GM12878 (cell line): ENCODE measurements around the gene IQGAP2. TPM values are rescaled to one million over a fixed set of nuclear protein-coding genes. Genes with fewer than 3 reads are reported as not detected.

Experiments
- CEBPB ChIP-seq, 2 experiments: fragments of 150-350 bp in 1 of 2; IDR thresholded peaks; 2 replicates each; pipeline ENCODE4 v1.6.1; 2012 to 2014; ENCODE audit warnings: low read depth in 2 of 2, low read length in 2 of 2, borderline replicate concordance in 1 of 2, inconsistent platforms in 1 of 2
- CUX1 ChIP-seq: IDR thresholded peaks from 2 replicates; pipeline ENCODE4 v1.6.1; 2012; ENCODE audit warnings: improper control_type of control experiment, low read depth, low read length; ENCODE audit not compliant: insufficient replicate concordance
- DPF2 ChIP-seq: fragments of 450-650 bp; IDR thresholded peaks from 2 replicates; pipeline ENCODE4 v1.6.1; 2017; ENCODE audit warnings: mild to moderate bottlenecking
- EGR1 ChIP-seq, 2 experiments: IDR thresholded peaks; 1 replicate in 1 of 2; 2 replicates in 1 of 2; pipeline ENCODE4 v1.6.1; 2011 to 2012; ENCODE audit warnings: low read depth in 2 of 2, low read length in 2 of 2, borderline replicate concordance in 1 of 2, mild to moderate bottlenecking in 1 of 2, moderate library complexity in 1 of 2
- EZH2 ChIP-seq: IDR thresholded peaks from 2 replicates; pipeline ENCODE4 v1.6.1; 2012; ENCODE audit warnings: low read depth, mild to moderate bottlenecking, control low read depth, inconsistent platforms, low read length, borderline replicate concordance; ENCODE audit not compliant: control insufficient read depth
- GATAD2B ChIP-seq: fragments of 450-650 bp; conservative IDR thresholded peaks from 2 replicates; pipeline ENCODE4 v1.6.1; 2017; ENCODE audit warnings: low read depth, mild to moderate bottlenecking, moderate library complexity
- HDGF ChIP-seq: fragments of 450-650 bp; IDR thresholded peaks from 2 replicates; pipeline ENCODE4 v1.6.1; 2016; ENCODE audit warnings: antibody characterized with exemption
- IKZF2 ChIP-seq, 2 experiments: fragments of 450-650 bp; IDR thresholded peaks; 2 replicates each; pipeline ENCODE4 v1.6.1; 2017; ENCODE audit warnings: mild to moderate bottlenecking in 2 of 2, moderate library complexity in 2 of 2
- IRF5 ChIP-seq: fragments of 450-650 bp; IDR thresholded peaks from 2 replicates; pipeline ENCODE4 v1.6.1; 2017; ENCODE audit warnings: borderline replicate concordance
- NR2F1 ChIP-seq: fragments of 450-650 bp; conservative IDR thresholded peaks from 2 replicates; pipeline ENCODE4 v1.6.1; 2017; ENCODE audit warnings: mild to moderate bottlenecking
- PRDM15 ChIP-seq: fragments of 450-650 bp; formaldehyde crosslinking; IDR thresholded peaks from 2 replicates; pipeline ENCODE4 v1.4.0; 2020; ENCODE audit warnings: mild to moderate bottlenecking, moderate library complexity
- SMAD1 ChIP-seq: fragments of 450-650 bp; IDR thresholded peaks from 2 replicates; pipeline ENCODE4 v1.6.1; 2018; ENCODE audit warnings: mild to moderate bottlenecking, low read depth; ENCODE audit not compliant: partially characterized antibody
- SPI1 ChIP-seq: IDR thresholded peaks from 2 replicates; pipeline ENCODE4 v1.6.1; 2011; ENCODE audit warnings: low read depth, mild to moderate bottlenecking, low read length, moderate library complexity, borderline replicate concordance; ENCODE audit not compliant: insufficient read depth
- TCF12 ChIP-seq: IDR thresholded peaks from 2 replicates; pipeline ENCODE4 v1.6.1; 2011; ENCODE audit warnings: low read depth, mild to moderate bottlenecking, low read length
- ZNF622 ChIP-seq: fragments of 450-650 bp; IDR thresholded peaks from 2 replicates; pipeline ENCODE4 v1.6.1; 2017; ENCODE audit warnings: mild to moderate bottlenecking, inconsistent platforms
- polyA plus RNA-seq, 11 experiments: library from polyadenylated mRNA; depleted of rRNA in 4 of 11; unstranded in 6 of 11; stranded (reverse) in 5 of 11; fragments of >200 nt; fragmentation: Nextera tagmentation in 4 of 11; fragmentation: Illumina TruSeq in 1 of 11; extraction: Ambion mirVana in 4 of 11; extraction: Trizol in 1 of 11; gene quantifications; 1 replicate in 1 of 11; 2 replicates in 10 of 11; pipeline versions ENCODE4 v1.2.1 to v1.2.3, GENCODE V29; 2011 to 2016; ENCODE audit warnings: inconsistent platforms in 2 of 11, missing spikeins in 2 of 11, low read depth in 1 of 11
- total RNA-seq, 4 experiments: library from RNA; depleted of rRNA in 3 of 4; stranded (reverse); fragments of >200 nt in 3 of 4; fragmentation: Illumina TruSeq in 1 of 4; extraction: Trizol in 1 of 4; gene quantifications; 2 replicates each; pipeline versions ENCODE4 v1.2.1 to v1.2.3, GENCODE V29; 2013 to 2021
- TF ChIP-seq, protein P1 (sequence below): fragments of 450-650 bp; IDR thresholded peaks from 2 replicates; pipeline ENCODE4 v1.6.1; 2014; ENCODE audit warnings: mild to moderate bottlenecking
- TF ChIP-seq, protein P2 (sequence below): IDR thresholded peaks from 2 replicates; pipeline ENCODE4 v1.6.1; 2012; ENCODE audit warnings: low read depth, low read length, improper control_type of control experiment

IQGAP2 gene
- total and polyA plus RNA-seq, 10 of the 15 experiments (the other 5 are each of a cell fraction or from before 2014, with no cell fraction given), result 14.5 to 41.4 (median 21.8) TPM

GRCh38 chr5:76736679-76737556 lies 333.8 kb downstream of the IQGAP2 start (continued):
- TF ChIP-seq, protein P1, sequence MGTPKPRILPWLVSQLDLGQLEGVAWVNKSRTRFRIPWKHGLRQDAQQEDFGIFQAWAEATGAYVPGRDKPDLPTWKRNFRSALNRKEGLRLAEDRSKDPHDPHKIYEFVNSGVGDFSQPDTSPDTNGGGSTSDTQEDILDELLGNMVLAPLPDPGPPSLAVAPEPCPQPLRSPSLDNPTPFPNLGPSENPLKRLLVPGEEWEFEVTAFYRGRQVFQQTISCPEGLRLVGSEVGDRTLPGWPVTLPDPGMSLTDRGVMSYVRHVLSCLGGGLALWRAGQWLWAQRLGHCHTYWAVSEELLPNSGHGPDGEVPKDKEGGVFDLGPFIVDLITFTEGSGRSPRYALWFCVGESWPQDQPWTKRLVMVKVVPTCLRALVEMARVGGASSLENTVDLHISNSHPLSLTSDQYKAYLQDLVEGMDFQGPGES, result no peak
- peak; percentile 98 to 99 for TF ChIP-seq IKZF2 (IDR thresholded peaks at IDR 0.05)
- TF ChIP-seq TCF12, result peak; percentile 90
- TF ChIP-seq IRF5, result no peak; the same call in 1 of the 2 replicates
- TF ChIP-seq EGR1 (IDR thresholded peaks at IDR 0.05; ENCODE audit: borderline replicate concordance in 1 of 2, low read depth in 2 of 2, low read length in 2 of 2), result no peak
- TF ChIP-seq SMAD1, result peak; percentile 91
- TF ChIP-seq GATAD2B, result no peak; the same call in 1 of the 2 replicates
- TF ChIP-seq NR2F1, result peak; percentile 90
- TF ChIP-seq PRDM15 (CRISPR knock-in tag), result no peak
- TF ChIP-seq, protein P2, sequence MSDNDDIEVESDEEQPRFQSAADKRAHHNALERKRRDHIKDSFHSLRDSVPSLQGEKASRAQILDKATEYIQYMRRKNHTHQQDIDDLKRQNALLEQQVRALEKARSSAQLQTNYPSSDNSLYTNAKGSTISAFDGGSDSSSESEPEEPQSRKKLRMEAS, result no peak
- TF ChIP-seq CEBPB (IDR thresholded peaks at IDR 0.05; ENCODE audit: borderline replicate concordance in 1 of 2, low read depth in 2 of 2, low read length in 2 of 2), result no peak
- no peak for TF ChIP-seq EZH2
- no peak for TF ChIP-seq HDGF
- no peak for TF ChIP-seq SPI1
- TF ChIP-seq ZNF622, result no peak
- TF ChIP-seq DPF2, result peak; percentile 95
- TF ChIP-seq CUX1, result peak; percentile 65
